Measurements from ENCODE around the gene ADAMTS10.

- TF ChIP-seq EZH2 (conservative IDR thresholded peaks at IDR 0.05; ENCODE audit: low read depth, low read length) (no peak), BCLAF1 (IDR thresholded peaks at IDR 0.05) (no peak), ZNF432 (CRISPR knock-in tag; IDR thresholded peaks at IDR 0.05; ENCODE audit: borderline replicate concordance) (no peak), POLR2AphosphoS5 (IDR thresholded peaks at IDR 0.05; ENCODE audit: low read depth, low read length) (no peak)
Observed at GRCh38 chr19:8611877-8612806, 1.6 kb upstream of the ADAMTS10 start.

Measured in HepG2 (cell line).